ENCODE data around the gene POC5. TPM values are rescaled to one million over a fixed set of nuclear protein-coding genes. Genes with fewer than 3 reads are reported as not detected.
"Not testable (repeated sequence)": the region's sequence is repeated elsewhere in the genome, so short reads cannot be mapped to it uniquely, and the experiment has no call there.

POC5 gene
- total RNA-seq: 10 to 100 TPM; 19.1 to 23.3 TPM

GRCh38 chr5:75717082-75717922 is at the start of gene POC5:
TSS of gene POC5 (minus strand) at chr5:75717437. CDS start at chr5:75712937, 4,500 bp downstream.
- Mint-ChIP-seq H3K4me1 (peaks cover 33% of the 10 kb centered on the region), H3K27me3 (peaks cover 6% of the 10 kb centered on the region), H3K4me3 (peak within 1 kb of the TSS; percentile 98), H3K27ac (peak within 1 kb of the TSS; percentile 100), H3K9me3 (no peaks in the 10 kb centered on the region), H3K36me3 (ENCODE audit: low read depth) (peaks cover 20% of the 10 kb centered on the region)
- POLR2A ChIA-PET: interaction anchor here (0.7 kb wide), 1 partner anchor 192 kb away, joined by 3 read pairs; no protein-coding TSS in a partner anchor
- peak; percentile 98 for DNase-seq
- CTCF ChIA-PET: interaction anchor here (1.6 kb wide), 1 partner anchor 36 kb away, joined by 4 read pairs; no protein-coding TSS in a partner anchor

- Mint-ChIP-seq H3K27me3 (peaks cover 30% of the 10 kb centered on the region), H3K36me3 (ENCODE audit: low read depth) (no peaks in the 10 kb centered on the region), H3K9me3 (no peaks in the 10 kb centered on the region), H3K4me3 (no peak overlapping the region), H3K4me1 (no peaks in the 10 kb centered on the region), H3K27ac (no peak overlapping the region)
- ChIA-PET CTCF (interaction anchor here (1.0 kb wide), 1 partner anchor 9 kb away, joined by 3 read pairs; no protein-coding TSS in a partner anchor), POLR2A (no interaction called here)
- DNase-seq: no peak
These were observed 40.9 kb upstream of the POC5 start for GRCh38 chr5:75758116-75758515.

DNA sequence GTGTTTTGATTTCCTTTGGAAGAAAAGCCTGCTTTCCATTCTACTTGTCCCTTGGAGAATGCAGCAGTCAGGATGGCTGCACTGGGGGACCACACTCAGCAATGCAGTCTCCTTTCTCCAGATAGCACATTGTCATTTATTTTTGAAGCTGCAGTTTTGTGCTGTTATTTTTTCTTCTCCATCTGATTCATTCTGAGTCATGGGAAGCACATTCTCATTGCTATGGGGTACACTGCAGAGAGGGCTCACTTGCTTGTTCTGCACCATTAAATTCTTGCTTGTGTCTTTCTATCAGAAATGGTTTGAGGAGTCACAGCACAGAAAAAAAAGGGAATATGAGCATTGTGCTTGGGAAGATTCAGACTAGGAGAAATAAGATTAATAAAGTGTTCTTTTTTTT is 39.7 kb upstream of the POC5 start:
- no peak for DNase-seq
- H3K4me1 Mint-ChIP-seq: no peaks in the 10 kb centered on the region
- H3K27me3 Mint-ChIP-seq: peaks cover 29% of the 10 kb centered on the region
- H3K27ac Mint-ChIP-seq: no peak overlapping the region
- POLR2A ChIA-PET: no interaction called here
- H3K4me3 Mint-ChIP-seq: no peak overlapping the region
- CTCF ChIA-PET: no interaction called here
- no peaks in the 10 kb centered on the region for H3K9me3 Mint-ChIP-seq
- no peaks in the 10 kb centered on the region for H3K36me3 Mint-ChIP-seq (ENCODE audit: low read depth)

- ChIA-PET POLR2A (no interaction called here), CTCF (no interaction called here)
- no peaks in the 10 kb centered on the region for H3K9me3 Mint-ChIP-seq
- no peak for DNase-seq
- H3K4me1 Mint-ChIP-seq: no peaks in the 10 kb centered on the region
- H3K4me3 Mint-ChIP-seq: no peak overlapping the region
- peaks cover 28% of the 10 kb centered on the region for H3K27me3 Mint-ChIP-seq
- H3K36me3 Mint-ChIP-seq (ENCODE audit: low read depth): no peaks in the 10 kb centered on the region
- H3K27ac Mint-ChIP-seq: no peak overlapping the region
These were observed 39.0 kb upstream of the POC5 start for GRCh38 chr5:75756211-75756610.

DNA sequence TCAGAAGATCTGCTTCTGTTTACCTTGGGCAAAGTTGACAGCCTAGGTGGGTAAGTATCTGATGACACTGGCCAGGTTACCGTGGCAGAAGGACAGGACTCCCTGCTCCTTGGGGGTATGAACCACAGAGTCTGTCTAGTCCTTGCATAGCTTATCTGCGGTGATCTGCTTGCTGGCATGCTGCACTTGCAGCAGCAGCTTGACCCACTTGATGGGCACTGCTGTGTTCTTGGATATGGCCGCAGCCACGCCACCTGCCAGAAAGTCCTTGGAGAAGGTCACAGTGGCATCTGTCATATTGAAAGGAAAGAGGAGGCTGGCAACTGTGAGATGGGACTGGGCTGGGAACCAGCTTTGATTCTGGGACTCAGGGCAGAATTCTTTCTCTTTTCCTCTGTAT is 35.9 kb upstream of the POC5 start:
- ChIA-PET CTCF (no interaction called here), POLR2A (no interaction called here)
- DNase-seq: no peak
- peaks cover 30% of the 10 kb centered on the region for H3K27me3 Mint-ChIP-seq
- no peaks in the 10 kb centered on the region for H3K4me1 Mint-ChIP-seq
- H3K4me3 Mint-ChIP-seq: no peak overlapping the region
- H3K36me3 Mint-ChIP-seq (ENCODE audit: low read depth): no peaks in the 10 kb centered on the region
- H3K27ac Mint-ChIP-seq: no peak overlapping the region
- no peaks in the 10 kb centered on the region for H3K9me3 Mint-ChIP-seq

DNA sequence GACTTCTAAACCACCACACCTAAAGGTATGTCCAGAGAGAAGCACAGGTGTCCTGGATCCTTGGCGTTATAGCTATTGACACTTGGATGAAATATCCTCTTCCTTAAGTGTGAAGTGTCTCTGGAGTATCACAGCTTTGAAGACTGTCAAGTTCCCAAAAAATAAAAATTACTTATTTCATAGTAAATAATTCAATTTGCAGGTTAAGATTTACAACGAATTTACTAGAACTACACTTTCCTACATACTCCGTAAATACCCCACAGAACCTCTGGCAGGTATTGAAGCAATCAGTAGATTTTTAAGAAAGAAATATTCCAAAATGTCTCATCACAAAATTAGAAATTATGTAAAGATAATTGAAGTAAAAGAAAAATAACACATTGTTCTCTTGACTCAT is 27.1 kb upstream of the POC5 start:
- Mint-ChIP-seq H3K27ac (no peak overlapping the region), H3K4me1 (no peaks in the 10 kb centered on the region), H3K36me3 (ENCODE audit: low read depth) (no peaks in the 10 kb centered on the region), H3K4me3 (no peak overlapping the region), H3K27me3 (peaks cover 5% of the 10 kb centered on the region), H3K9me3 (no peaks in the 10 kb centered on the region)
- DNase-seq: no peak
- POLR2A ChIA-PET: no interaction called here
- CTCF ChIA-PET: no interaction called here

GRCh38 chr5:75736273-75736672 is 19.0 kb upstream of the POC5 start:
- POLR2A ChIA-PET: no interaction called here
- no peak overlapping the region for H3K27ac Mint-ChIP-seq
- CTCF ChIA-PET: interaction anchor here (1.0 to 1.4 kb wide), 2 partner anchors 8 to 368 kb away, joined by 3 to 6 read pairs; no protein-coding TSS in a partner anchor
- no peaks in the 10 kb centered on the region for H3K9me3 Mint-ChIP-seq
- H3K4me1 Mint-ChIP-seq: no peaks in the 10 kb centered on the region
- H3K4me3 Mint-ChIP-seq: no peak overlapping the region
- no peaks in the 10 kb centered on the region for H3K36me3 Mint-ChIP-seq (ENCODE audit: low read depth)
- H3K27me3 Mint-ChIP-seq: no peaks in the 10 kb centered on the region
- DNase-seq: no peak

DNA sequence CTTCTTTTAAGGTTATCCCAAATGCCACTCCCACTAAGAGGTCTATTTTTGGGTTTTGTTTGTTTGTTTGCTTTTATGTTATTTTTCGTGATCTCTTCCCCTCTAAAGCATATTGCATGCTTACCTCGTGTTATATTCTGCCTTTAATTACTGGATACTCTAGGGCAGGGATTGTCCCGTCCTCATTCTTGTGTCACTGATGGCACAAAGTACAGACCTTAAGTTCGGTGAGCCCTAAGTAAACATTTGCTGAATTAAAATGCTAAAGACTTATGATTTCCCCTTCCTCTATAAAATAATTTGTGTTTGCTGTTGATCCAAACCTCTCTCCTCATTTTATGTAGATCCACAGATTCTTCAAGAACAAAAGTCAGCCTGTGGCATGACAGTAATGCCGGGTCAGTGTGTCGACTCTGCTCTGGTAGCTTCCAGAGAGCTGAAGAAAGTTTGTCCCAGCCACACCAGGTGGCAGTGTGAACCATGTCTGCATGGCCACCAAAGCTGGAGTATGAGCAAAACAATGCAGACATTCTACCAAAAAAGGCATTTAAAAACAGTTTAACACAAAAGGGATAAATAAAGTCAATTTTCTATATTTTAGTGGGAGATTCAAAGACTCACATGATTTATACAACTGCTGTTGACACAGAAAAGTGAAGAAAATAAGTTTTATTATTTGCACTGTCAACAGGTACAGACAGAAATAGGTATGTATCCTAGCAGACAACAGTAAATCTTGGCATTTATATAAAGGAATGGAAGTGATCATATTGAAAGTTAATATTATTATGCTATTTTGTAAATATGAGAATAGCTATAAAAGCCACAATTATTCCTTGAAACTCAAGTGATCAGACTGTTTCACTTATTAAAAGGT is 17.9 kb upstream of the POC5 start:
- CTCF ChIA-PET: no interaction called here
- Mint-ChIP-seq H3K27me3 (no peaks in the 10 kb centered on the region), H3K27ac (no peak overlapping the region), H3K9me3 (no peaks in the 10 kb centered on the region), H3K4me1 (no peaks in the 10 kb centered on the region), H3K36me3 (ENCODE audit: low read depth) (no peaks in the 10 kb centered on the region), H3K4me3 (no peak overlapping the region)
- peak; percentile 27 for DNase-seq
- POLR2A ChIA-PET: no interaction called here

DNA sequence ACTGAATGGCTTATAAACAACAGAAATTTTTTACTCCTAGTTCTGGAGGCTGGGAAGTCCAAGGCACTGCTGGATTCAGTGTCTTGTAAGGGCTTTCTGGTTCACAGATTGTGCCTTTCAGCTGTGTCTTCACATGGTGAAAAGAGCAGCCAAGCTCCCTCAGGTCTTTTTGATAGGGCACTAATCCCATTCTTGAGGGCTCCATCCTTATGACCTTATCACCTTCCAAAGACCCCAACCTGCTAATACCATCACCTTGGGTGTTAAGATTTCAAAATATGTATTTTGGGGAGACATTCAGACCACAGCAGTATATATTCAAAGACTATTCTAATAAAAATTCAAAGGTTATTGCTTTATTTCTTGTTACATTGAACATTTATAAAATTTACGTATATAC is 16.5 kb upstream of the POC5 start:
- CTCF ChIA-PET: no interaction called here
- no peaks in the 10 kb centered on the region for H3K36me3 Mint-ChIP-seq (ENCODE audit: low read depth)
- POLR2A ChIA-PET: no interaction called here

GRCh38 chr5:75731515-75731914 is 14.3 kb upstream of the POC5 start:
- H3K27ac Mint-ChIP-seq; POLR2A ChIA-PET; CTCF ChIA-PET; H3K27me3 Mint-ChIP-seq; DNase-seq; H3K36me3 Mint-ChIP-seq (ENCODE audit: low read depth); H3K4me3 Mint-ChIP-seq; H3K9me3 Mint-ChIP-seq; H3K4me1 Mint-ChIP-seq: not testable (repeated sequence)

More for the DNA sequence above, 16.5 kb upstream of the POC5 start:
- no peak for DNase-seq
- Mint-ChIP-seq H3K4me3 (no peak overlapping the region), H3K27ac (no peak overlapping the region), H3K27me3 (no peaks in the 10 kb centered on the region), H3K9me3 (no peaks in the 10 kb centered on the region), H3K4me1 (no peaks in the 10 kb centered on the region)

DNA sequence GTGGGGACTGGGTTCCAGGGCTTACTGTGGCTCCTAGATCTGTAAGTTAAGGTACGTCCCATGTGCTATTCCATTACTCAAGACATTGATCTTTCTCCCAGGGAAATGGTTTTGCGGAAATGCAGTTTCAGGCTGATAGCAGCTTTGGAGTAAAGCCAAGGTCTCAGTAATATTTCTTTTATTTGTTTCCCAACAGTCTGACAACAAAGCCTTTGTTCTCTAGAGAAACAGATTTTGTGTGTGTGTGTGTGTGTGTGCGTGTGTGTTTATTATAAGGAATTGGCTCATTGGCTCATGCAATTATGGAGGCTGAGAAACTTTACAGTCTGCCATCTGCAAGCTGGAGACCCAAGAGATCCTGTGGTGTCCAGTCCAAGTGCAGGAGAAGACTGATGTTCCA is 12.1 kb upstream of the POC5 start:
- no peak for DNase-seq
- CTCF ChIA-PET: interaction anchor here (1.7 kb wide), 1 partner anchor 7 kb away, joined by 6 read pairs; no protein-coding TSS in a partner anchor
- H3K27ac Mint-ChIP-seq: no peak overlapping the region
- H3K9me3 Mint-ChIP-seq: no peaks in the 10 kb centered on the region
- no peak overlapping the region for H3K4me3 Mint-ChIP-seq
- POLR2A ChIA-PET: no interaction called here
- no peaks in the 10 kb centered on the region for H3K36me3 Mint-ChIP-seq (ENCODE audit: low read depth)
- H3K27me3 Mint-ChIP-seq: peaks cover 8% of the 10 kb centered on the region
- no peaks in the 10 kb centered on the region for H3K4me1 Mint-ChIP-seq

DNA sequence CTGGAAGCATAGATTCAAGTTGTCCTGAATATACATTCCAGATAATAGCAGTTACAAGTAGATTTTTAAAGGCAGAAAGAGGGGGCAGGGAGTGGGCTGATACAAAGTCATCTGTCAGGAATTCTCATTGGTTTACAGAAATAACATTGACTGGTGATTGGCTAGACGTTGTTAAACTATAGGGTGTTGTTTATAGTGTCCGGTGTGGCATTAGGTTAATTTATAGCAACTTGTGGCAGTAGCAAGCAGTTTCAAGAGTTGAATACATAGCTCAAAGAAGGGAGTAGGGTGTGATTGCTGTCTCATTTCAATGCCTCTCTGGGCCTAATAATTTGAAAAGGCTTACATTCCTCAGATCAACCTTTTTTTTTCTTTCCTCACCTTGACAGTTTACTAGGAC is 10.7 kb upstream of the POC5 start:
- DNase-seq: no peak
- POLR2A ChIA-PET: no interaction called here
- H3K27me3 Mint-ChIP-seq: peaks cover 8% of the 10 kb centered on the region
- H3K4me3 Mint-ChIP-seq: no peak overlapping the region
- CTCF ChIA-PET: interaction anchor here (1.7 kb wide), 1 partner anchor 9 kb away, joined by 6 read pairs; no protein-coding TSS in a partner anchor
- H3K9me3 Mint-ChIP-seq: no peaks in the 10 kb centered on the region
- no peaks in the 10 kb centered on the region for H3K4me1 Mint-ChIP-seq
- H3K27ac Mint-ChIP-seq: no peak overlapping the region
- no peaks in the 10 kb centered on the region for H3K36me3 Mint-ChIP-seq (ENCODE audit: low read depth)

DNA sequence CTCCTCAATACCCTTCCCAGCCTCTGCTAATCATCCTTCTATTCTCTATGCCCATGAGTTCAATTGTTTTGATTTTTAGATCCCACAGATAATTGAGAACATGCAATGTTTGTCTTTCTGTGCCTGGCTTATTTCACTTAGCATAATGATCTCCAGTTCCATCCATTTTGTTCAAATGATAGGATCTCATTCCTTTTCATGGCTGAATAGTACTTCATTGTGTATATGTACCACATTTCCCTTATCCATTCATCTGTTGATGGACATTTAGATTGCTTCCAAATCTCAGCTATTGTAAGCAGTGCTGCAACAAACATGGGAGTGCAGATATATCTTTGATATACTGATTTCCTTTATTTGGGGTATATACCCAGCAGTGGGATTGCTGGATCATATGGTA is 9.0 kb upstream of the POC5 start:
- peaks cover 12% of the 10 kb centered on the region for H3K27me3 Mint-ChIP-seq
- H3K27ac Mint-ChIP-seq; CTCF ChIA-PET; POLR2A ChIA-PET; H3K36me3 Mint-ChIP-seq (ENCODE audit: low read depth); H3K4me3 Mint-ChIP-seq; DNase-seq; H3K9me3 Mint-ChIP-seq; H3K4me1 Mint-ChIP-seq: not testable (repeated sequence)
